ENCODE measurements around the gene ENTPD1.

DNA sequence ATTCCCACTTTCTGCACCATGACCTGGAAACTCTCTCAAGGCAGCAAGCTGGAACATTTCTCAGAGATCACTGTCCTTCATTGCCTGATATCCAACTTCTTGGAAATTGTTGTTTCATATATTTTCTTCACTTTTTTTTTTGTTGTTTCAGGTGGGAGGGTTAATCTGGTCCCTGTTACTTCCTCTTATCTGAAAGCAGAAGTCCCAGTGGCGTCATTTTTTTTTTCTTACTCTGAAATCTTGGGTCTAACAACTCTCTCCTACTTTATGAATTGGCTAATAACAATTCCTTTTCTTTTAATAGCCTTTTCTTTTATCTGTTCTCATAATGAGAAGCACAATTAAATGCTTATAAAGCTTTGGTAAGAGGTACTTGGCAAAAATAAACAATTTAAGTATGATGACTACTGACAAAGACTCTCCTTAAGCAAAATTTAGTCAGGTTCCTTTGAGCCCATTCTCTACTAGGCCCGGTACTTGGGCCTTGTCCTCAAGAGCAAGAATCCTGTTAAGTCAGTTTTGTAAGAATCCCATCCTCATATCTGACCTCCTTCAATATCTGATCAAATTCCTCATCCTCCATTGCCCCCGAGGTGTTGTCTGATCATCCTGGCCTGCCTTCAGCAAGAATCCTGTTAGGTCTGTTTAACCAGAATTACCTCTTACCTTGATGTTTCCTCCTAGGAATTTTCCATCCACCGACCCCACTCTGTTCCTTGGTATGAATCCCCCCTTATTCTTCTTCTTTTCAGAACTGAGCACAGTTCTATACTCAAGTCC lies 140.3 kb downstream of the ENTPD1 start:
- TF ChIP-seq, protein P1, sequence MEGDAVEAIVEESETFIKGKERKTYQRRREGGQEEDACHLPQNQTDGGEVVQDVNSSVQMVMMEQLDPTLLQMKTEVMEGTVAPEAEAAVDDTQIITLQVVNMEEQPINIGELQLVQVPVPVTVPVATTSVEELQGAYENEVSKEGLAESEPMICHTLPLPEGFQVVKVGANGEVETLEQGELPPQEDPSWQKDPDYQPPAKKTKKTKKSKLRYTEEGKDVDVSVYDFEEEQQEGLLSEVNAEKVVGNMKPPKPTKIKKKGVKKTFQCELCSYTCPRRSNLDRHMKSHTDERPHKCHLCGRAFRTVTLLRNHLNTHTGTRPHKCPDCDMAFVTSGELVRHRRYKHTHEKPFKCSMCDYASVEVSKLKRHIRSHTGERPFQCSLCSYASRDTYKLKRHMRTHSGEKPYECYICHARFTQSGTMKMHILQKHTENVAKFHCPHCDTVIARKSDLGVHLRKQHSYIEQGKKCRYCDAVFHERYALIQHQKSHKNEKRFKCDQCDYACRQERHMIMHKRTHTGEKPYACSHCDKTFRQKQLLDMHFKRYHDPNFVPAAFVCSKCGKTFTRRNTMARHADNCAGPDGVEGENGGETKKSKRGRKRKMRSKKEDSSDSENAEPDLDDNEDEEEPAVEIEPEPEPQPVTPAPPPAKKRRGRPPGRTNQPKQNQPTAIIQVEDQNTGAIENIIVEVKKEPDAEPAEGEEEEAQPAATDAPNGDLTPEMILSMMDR (IDR thresholded peaks at IDR 0.05 in 2 of 3, conservative IDR thresholded peaks at IDR 0.05 in 1 of 3; ENCODE audit: borderline replicate concordance in 1 of 3, insufficient read depth in 1 of 3, low read depth in 2 of 3, low read length in 2 of 3), result no peak
- no peak for TF ChIP-seq TCF7L2 (IDR thresholded peaks at IDR 0.05; ENCODE audit: borderline replicate concordance, extremely low read depth, insufficient read depth, insufficient read length)
- no peak for TF ChIP-seq POLR2AphosphoS5 (IDR thresholded peaks at IDR 0.05; ENCODE audit: low read depth, low read length)
- no peak for TF ChIP-seq EZH2phosphoT487 (IDR thresholded peaks at IDR 0.05; ENCODE audit: borderline replicate concordance)
- no peak for TF ChIP-seq POLR2A (IDR thresholded peaks at IDR 0.05; ENCODE audit: borderline replicate concordance, extremely low read depth, insufficient read depth, insufficient read length)
- TF ChIP-seq ZFX (IDR thresholded peaks at IDR 0.05), result no peak
- TF ChIP-seq, protein P2, sequence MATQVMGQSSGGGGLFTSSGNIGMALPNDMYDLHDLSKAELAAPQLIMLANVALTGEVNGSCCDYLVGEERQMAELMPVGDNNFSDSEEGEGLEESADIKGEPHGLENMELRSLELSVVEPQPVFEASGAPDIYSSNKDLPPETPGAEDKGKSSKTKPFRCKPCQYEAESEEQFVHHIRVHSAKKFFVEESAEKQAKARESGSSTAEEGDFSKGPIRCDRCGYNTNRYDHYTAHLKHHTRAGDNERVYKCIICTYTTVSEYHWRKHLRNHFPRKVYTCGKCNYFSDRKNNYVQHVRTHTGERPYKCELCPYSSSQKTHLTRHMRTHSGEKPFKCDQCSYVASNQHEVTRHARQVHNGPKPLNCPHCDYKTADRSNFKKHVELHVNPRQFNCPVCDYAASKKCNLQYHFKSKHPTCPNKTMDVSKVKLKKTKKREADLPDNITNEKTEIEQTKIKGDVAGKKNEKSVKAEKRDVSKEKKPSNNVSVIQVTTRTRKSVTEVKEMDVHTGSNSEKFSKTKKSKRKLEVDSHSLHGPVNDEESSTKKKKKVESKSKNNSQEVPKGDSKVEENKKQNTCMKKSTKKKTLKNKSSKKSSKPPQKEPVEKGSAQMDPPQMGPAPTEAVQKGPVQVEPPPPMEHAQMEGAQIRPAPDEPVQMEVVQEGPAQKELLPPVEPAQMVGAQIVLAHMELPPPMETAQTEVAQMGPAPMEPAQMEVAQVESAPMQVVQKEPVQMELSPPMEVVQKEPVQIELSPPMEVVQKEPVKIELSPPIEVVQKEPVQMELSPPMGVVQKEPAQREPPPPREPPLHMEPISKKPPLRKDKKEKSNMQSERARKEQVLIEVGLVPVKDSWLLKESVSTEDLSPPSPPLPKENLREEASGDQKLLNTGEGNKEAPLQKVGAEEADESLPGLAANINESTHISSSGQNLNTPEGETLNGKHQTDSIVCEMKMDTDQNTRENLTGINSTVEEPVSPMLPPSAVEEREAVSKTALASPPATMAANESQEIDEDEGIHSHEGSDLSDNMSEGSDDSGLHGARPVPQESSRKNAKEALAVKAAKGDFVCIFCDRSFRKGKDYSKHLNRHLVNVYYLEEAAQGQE (IDR thresholded peaks at IDR 0.05; ENCODE audit: low read depth), result no peak
- no peak for TF ChIP-seq ZNF274 (IDR thresholded peaks at IDR 0.05; ENCODE audit: low read depth, low read length)
